Right atrium auricular region (tissue), 2 donors: ENCODE data around the gene DLG2. TPM values are rescaled to one million over a fixed set of nuclear protein-coding genes. Genes with fewer than 3 reads are reported as not detected.

Experiments used
- DNase-seq: peaks from one replicate; pipeline ENCODE4 v3.0.0-alpha.2; 2019; ENCODE audit warnings: low spot score
- H3K27ac ChIP-seq, 2 donors: fragments of 200-600 bp; sonication (generic); 1 replicate in 1 of 2; 2 replicates in 1 of 2; pipeline ENCODE4 v1.5.1; 2016 to 2019
- H3K27me3 ChIP-seq, 2 donors: fragments of 200-600 bp; sonication (generic); one replicate each; pipeline versions ENCODE4 v1.5.1 to v1.6.0; 2017 to 2019
- H3K36me3 ChIP-seq: fragments of 200-600 bp; sonication (generic); one replicate; pipeline ENCODE4 v1.5.1; 2016
- H3K4me1 ChIP-seq, 2 donors: fragments of 200-600 bp; sonication (generic); one replicate each; pipeline versions ENCODE4 v1.5.1 to v1.6.0; 2017 to 2019
- H3K4me3 ChIP-seq, 2 donors: fragments of 200-600 bp; sonication (generic); 1 replicate in 1 of 2; 2 replicates in 1 of 2; pipeline ENCODE4 v1.5.1; 2017 to 2019; ENCODE audit warnings: mild to moderate bottlenecking in 1 of 2, moderate library complexity in 1 of 2
- H3K9me3 ChIP-seq, 2 donors: fragments of 200-600 bp; sonication (generic); one replicate each; pipeline ENCODE4 v1.5.1; 2019
- total RNA-seq, 2 donors: library from RNA; depleted of rRNA; stranded (reverse); fragments of >200 nt; gene quantifications; one replicate each; pipeline ENCODE4 v1.1.0, GENCODE V29; 2016
- TF ChIP-seq, protein P1 (sequence below), 2 donors: fragments of 200-600 bp; sonication (generic); IDR thresholded peaks; one replicate each; pipeline ENCODE4 v1.5.1; 2019; ENCODE audit warnings: antibody characterized with exemption in 2 of 2

Gene DLG2
- total RNA-seq, 2 donors from 2014 or later, result 6.6 to 6.7 TPM

- TF ChIP-seq, protein P1, sequence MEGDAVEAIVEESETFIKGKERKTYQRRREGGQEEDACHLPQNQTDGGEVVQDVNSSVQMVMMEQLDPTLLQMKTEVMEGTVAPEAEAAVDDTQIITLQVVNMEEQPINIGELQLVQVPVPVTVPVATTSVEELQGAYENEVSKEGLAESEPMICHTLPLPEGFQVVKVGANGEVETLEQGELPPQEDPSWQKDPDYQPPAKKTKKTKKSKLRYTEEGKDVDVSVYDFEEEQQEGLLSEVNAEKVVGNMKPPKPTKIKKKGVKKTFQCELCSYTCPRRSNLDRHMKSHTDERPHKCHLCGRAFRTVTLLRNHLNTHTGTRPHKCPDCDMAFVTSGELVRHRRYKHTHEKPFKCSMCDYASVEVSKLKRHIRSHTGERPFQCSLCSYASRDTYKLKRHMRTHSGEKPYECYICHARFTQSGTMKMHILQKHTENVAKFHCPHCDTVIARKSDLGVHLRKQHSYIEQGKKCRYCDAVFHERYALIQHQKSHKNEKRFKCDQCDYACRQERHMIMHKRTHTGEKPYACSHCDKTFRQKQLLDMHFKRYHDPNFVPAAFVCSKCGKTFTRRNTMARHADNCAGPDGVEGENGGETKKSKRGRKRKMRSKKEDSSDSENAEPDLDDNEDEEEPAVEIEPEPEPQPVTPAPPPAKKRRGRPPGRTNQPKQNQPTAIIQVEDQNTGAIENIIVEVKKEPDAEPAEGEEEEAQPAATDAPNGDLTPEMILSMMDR (IDR thresholded peaks at IDR 0.05), result no peak
- no peaks in the 10 kb centered on the region for H3K4me1 ChIP-seq
- DNase-seq, result no peak
- H3K36me3 ChIP-seq, result no peaks in the 10 kb centered on the region
- no peak overlapping the region for H3K27ac ChIP-seq
- no peak overlapping the region for H3K4me3 ChIP-seq
- no peaks in the 10 kb centered on the region for H3K27me3 ChIP-seq
- no peaks in the 10 kb centered on the region for H3K9me3 ChIP-seq
These were observed 1647.6 kb downstream of the DLG2 start for GRCh38 chr11:83979593-83979992.

GRCh38 chr11:83978942-83979341 is 1648.2 kb downstream of the DLG2 start:
- H3K9me3 ChIP-seq, result no peaks in the 10 kb centered on the region

GRCh38 chr11:83976086-83976485 is 1651.1 kb downstream of the DLG2 start:
- Histone ChIP-seq H3K27me3 (no peaks in the 10 kb centered on the region), H3K9me3 (no peaks in the 10 kb centered on the region), H3K27ac (no peak overlapping the region), H3K4me3 (no peak overlapping the region), H3K4me1 (no peaks in the 10 kb centered on the region), H3K36me3 (no peaks in the 10 kb centered on the region)
- TF ChIP-seq, protein P1 (IDR thresholded peaks at IDR 0.05), result no peak
- no peak for DNase-seq

More at GRCh38 chr11:83978942-83979341, 1648.2 kb downstream of the DLG2 start:
- TF ChIP-seq, protein P1 (IDR thresholded peaks at IDR 0.05), result no peak
- no peak overlapping the region for H3K4me3 ChIP-seq
- no peak for DNase-seq
- H3K27me3 ChIP-seq, result no peaks in the 10 kb centered on the region
- H3K27ac ChIP-seq, result no peak overlapping the region
- H3K36me3 ChIP-seq, result no peaks in the 10 kb centered on the region
- no peaks in the 10 kb centered on the region for H3K4me1 ChIP-seq

DNA sequence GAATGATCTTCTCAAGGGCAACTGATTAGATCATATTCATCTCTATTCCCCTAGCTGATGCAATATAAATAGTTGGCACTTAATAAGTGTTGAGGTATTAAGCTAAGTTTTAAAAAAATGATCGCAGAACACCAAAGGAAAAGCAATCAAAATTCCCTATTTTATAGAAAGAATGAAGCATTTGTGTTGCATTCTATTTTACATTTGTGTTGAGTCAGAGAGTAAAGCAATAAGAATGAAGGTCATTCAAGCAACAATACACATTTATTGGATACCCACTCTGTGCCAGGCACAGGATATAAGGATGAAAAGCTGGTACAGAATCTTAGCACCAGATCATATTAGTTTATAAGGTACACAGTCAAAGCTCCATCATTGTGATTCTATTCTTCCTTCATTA is 1654.6 kb downstream of the DLG2 start:
- Histone ChIP-seq H3K4me1 (no peaks in the 10 kb centered on the region), H3K36me3 (no peaks in the 10 kb centered on the region), H3K9me3 (no peaks in the 10 kb centered on the region), H3K27me3 (no peaks in the 10 kb centered on the region), H3K4me3 (no peak overlapping the region), H3K27ac (no peak overlapping the region)
- TF ChIP-seq, protein P1 (IDR thresholded peaks at IDR 0.05), result no peak
- no peak for DNase-seq

DNA sequence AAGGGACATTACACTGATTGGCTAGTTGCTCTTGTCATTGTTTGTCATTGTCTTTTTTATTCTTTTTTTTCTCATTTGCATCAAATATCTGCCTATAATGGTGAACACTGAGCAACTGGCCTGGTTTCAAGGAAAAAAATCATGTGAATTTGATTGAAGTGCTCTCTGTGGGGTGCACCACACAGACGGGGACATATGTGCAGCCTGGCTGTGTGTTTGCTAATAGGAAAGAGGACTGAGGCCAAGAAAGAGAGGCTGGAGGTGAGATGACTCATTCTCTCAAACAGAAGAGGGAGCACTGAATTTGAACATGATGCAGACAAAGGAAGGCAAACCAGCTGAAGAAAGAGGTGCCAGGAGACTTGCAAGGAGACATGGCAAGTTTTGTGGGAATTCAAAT is 1656.1 kb downstream of the DLG2 start:
- no peaks in the 10 kb centered on the region for H3K9me3 ChIP-seq
- no peaks in the 10 kb centered on the region for H3K27me3 ChIP-seq
- no peak overlapping the region for H3K4me3 ChIP-seq
- H3K27ac ChIP-seq, result no peak overlapping the region
- H3K4me1 ChIP-seq, result no peaks in the 10 kb centered on the region
- DNase-seq, result no peak
- no peaks in the 10 kb centered on the region for H3K36me3 ChIP-seq
- TF ChIP-seq, protein P1 (IDR thresholded peaks at IDR 0.05), result no peak

DNA sequence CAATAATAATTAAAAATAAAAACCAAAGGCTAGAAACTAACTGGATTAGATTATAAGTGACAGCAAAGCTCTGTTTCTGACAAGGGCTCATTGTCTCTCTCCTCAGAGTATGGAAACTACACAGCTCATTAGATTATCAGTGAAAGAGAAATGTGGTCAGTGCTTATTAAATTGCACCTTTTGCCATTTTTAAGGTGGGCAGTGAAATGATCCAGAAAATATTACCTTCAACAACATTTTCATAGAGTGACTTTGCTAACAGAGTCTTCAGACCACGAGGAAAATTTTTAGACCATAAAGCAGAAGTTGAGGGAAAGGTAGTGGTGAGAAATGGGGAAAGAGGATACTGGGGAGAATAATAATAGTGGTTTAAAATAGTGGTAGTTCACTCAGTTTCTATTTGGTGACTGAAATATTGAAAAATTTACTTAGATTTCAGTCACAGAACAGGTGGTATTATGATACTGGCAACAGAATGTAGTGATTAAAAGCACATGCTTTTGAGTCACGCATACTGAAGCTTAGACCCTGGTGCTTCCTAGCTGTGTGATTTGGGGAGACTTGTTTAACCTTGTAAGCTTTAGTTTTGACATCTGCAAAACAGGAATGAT is 1657.0 kb downstream of the DLG2 start:
- H3K4me1 ChIP-seq, result no peaks in the 10 kb centered on the region
- TF ChIP-seq, protein P1 (IDR thresholded peaks at IDR 0.05), result no peak
- H3K36me3 ChIP-seq, result no peaks in the 10 kb centered on the region
- no peak for DNase-seq
- no peak overlapping the region for H3K27ac ChIP-seq
- no peak overlapping the region for H3K4me3 ChIP-seq
- H3K27me3 ChIP-seq, result no peaks in the 10 kb centered on the region
- no peaks in the 10 kb centered on the region for H3K9me3 ChIP-seq
